OCI-M2 (cell line): Measurements from ENCODE around the gene ITPK1.

Experiments
- DNase-seq: peaks from one replicate; lab custom pipeline; 2025; ENCODE audit not compliant: unreplicated experiment; lab: John Stamatoyannopoulos, UW

The ITPK1 gene

GRCh38 chr14:93084866-93085857 lies 30.6 kb downstream of the ITPK1 start:
- DNase-seq = no peak

DNA sequence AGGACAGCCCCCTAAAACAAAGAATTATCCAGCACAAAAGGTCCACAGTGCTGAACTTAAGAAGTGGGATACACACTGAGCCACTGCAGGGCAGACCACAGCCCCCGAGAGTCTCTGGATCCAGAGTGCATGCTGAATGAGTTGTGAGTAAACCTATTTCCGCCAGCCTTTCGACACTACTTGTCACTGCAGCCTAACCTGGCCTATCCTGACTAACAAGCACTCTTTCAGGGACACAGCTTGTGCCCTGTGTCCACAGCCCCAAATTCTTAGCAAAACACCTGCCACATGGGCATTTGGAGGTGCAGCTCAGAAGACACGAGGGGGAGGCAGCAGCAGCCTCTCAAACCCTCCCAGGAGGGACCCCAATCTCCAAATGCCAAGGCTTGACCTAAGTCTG lies 31.3 kb downstream of the ITPK1 start:
- no peak for DNase-seq

DNA sequence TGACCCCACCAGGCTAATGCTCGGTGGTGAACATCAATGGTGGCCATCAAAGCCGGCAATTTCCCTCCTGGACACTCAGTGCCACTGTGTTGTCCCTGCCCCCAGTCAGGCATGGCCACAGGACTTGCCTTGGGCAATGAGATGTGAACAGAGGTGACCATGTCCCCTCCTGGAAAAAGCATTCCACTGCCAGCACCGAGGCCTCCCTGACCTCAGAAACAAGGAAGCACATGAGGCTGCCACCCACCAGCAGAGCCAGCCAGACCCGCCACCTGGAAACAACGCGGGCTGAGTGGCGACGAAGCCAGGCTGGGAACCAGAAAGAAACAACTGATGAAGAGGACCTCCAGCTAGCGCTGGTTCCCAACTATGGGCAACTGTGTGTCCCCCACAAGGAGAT lies 31.8 kb downstream of the ITPK1 start:
- DNase-seq = no peak

GRCh38 chr14:93082576-93083001 lies 33.1 kb downstream of the ITPK1 start:
- no peak for DNase-seq

DNA sequence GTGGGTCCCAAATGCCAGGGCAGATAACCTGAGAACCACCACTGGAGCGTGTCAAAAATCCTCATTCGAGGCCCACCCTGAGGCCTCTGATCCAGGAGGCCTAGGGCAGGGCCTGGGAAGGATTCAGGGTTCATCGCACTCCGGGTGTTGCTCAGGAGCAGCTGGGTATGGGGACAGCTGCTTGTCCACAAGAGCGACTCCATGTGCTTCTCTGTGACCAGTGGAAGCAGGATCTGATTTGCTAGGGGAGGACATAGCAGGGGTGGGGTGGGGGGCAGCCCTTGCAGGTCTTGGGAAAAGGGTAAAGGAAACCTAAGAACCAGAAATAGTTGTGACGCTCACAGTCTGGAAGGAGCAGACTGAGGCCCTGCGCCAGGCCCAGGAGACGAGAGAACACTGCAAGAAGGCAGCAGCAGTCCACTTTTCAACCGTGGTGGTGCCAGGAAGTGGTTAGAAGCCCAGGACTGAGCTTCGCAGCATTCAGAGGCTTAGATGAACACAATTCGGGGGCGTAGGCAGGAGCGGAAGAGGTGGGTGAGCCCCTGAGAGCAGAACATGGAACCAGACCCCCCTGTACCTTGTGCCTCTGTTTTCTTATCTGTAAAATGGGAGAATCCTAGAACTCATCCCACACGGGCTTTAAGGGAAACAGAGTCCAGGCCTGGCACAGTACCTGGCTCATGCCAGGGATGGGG lies 33.7 kb downstream of the ITPK1 start:
- DNase-seq = no peak

DNA sequence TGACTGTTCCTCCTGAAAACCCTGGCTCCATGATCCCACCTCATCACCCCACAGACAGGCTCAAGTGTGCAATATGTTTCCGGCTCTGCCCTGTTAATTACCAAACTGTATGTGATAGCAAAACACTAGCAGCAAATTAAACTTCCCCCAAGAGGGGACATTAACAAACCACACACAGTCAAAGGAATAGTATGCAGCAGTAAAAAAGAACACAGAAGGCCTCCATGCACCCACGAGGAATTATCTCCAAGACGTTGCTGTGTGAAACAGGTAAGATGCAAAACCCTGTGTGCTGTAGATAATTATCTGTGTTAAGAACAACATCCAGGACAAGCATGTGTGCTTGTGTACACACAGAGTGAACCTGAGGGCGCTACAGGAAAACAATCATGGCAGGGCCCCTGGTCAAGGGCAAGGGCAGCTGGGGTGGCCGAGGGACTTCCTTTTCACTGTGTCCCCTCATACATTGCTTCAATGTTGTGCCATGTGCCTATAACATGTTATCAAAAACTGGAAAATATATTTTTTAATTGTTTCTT lies 35.8 kb downstream of the ITPK1 start:
- DNase-seq = no peak

DNA sequence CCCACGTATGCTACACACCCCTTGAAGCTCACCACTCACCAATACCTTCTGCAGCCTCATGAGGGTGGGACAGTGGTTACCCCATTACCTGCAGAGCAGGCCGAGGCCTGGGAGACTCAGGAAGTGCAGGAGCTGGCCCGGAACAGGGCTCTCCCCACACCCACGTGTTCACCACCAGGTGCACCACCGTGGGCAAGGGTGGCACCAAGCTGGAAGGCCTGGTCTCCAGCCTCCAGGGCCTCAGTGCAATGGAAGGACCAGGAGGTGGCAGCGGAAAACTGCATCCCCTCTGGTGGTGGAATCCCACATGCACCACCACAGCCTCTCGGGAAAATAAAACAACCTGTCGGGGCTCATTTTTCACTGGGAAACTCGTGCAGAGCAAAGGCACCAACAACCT lies 36.4 kb downstream of the ITPK1 start:
- DNase-seq = no peak

- no peak for DNase-seq
These were observed 36.9 kb downstream of the ITPK1 start for GRCh38 chr14:93078870-93079269.

DNA sequence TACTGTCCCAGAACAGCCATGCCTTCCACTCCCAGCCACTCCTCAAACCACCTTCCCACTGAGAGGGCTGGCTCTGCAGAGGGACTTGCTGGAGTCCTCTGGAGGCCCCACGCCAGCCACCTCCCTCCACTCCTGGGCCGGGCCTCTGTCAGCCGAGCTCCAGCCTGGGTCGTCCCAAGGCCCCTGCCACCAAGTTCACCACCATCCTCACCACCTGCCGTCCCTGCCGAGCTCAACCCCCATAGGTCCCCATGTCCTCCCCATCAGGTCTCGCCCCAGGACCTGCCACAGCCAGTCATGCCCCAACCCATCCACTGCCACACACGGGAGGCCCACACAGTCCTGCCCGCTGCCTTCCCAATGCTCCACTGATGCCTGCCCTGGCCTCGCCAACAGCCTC lies 39.0 kb downstream of the ITPK1 start:
- no peak for DNase-seq

DNA sequence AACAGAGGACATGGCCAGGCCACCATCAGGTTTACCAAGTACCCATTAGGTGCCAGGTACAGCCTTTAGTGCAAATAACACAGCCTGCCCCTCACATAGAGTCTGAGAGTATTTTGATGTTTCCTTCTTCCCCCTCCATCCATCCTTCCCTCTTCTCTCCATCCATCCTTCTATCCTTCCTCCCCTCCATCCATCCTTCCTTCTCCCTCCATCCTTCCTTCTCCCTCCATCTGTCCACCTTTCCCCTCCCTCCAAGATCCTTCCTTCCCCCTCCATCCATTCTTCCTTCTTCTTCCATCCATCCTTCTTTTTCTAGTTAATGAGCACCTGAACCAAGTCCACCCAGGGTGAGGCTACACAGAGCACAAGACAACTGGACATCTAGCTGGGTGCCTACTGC lies 39.8 kb downstream of the ITPK1 start:
- DNase-seq = no peak

GRCh38 chr14:93073910-93074769 lies 41.6 kb downstream of the ITPK1 start:
- DNase-seq = no peak

- no peak for DNase-seq
These were observed 42.4 kb downstream of the ITPK1 start for GRCh38 chr14:93073358-93073707.

- no peak for DNase-seq
These were observed 42.9 kb downstream of the ITPK1 start for GRCh38 chr14:93072659-93073357.

DNA sequence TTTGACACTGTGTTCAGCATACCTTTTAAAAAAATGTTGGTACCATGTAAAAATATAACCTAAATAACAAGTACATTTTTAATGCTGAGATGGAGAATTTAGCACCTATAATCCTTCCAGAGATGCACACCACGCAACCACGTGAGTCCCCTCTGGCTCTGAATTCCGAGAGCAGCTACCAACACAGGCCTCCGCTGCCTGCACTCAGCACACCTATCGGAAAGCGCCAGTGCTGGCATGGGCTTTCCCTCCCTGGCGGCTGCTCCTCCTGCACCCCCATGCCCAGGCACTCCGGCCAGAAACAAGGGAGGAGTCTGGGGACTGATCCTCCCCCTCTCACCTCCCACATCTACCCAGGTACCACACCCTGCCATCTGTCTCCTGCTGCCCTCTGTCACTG lies 47.0 kb downstream of the ITPK1 start:
- no peak for DNase-seq

DNA sequence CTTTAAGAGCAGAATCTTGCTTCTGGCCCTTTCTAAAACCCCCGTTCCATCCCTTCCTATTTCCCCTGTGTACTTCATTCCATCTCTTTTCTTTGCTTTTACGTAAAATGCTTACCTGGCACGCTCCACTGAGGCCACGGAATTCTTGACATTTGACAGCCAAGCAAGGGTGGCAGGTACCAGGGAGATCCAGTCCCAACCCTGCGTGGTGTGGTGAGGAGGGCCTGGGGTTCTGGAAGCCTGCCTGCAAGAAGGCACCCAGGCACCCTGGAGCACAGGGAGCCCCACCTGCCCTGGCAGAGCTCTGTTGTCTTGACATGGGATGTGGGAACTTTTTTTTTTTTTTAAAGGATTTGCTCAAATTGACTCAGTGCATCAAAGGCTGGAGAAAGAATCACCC lies 48.6 kb downstream of the ITPK1 start:
- no peak for DNase-seq

GRCh38 chr14:93065272-93065730 lies 50.4 kb downstream of the ITPK1 start:
- no peak for DNase-seq

- no peak for DNase-seq
These were observed 51.1 kb downstream of the ITPK1 start for GRCh38 chr14:93064411-93065271.

- no peak for DNase-seq
These were observed 52.3 kb downstream of the ITPK1 start for GRCh38 chr14:93063393-93063792.

DNA sequence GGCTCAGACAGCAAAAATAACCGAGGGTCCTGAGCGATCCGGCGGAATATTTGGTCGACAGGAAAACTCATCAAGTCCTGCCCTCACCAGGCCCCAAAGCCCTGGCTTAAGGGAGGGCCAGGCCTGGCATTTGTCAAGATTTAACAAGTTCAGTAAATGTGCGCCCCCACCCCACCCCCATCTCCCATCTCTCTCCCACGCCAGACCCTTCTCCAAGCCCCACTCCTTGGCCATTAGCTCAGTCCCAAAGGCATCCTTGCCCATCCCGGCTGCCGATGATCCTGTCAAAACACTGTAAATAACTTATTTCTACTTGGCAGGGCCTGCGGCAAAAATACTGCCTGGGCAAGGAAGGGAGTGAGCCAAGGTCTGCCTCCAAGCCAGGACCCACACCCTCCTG lies 52.8 kb downstream of the ITPK1 start:
- DNase-seq = no peak
